HepG2 (cell line): ENCODE results near the gene NDUFB5. TPM values are rescaled to one million over a fixed set of nuclear protein-coding genes. Genes with fewer than 3 reads are reported as not detected.

ENCODE experiments used
- ARNT2 ChIP-seq: sonication (generic); formaldehyde crosslinking; IDR thresholded peaks from 2 replicates; pipeline ENCODE4 v1.8.0; 2022; ENCODE audit warnings: mild to moderate bottlenecking, low read depth, missing genetic modification reagents, moderate library complexity
- ATAD3A ChIP-seq: sonication (generic); formaldehyde crosslinking; IDR thresholded peaks from 2 replicates; pipeline ENCODE4 v1.4.0; 2020; ENCODE audit warnings: missing genetic modification reagents
- GATAD2A ChIP-seq: IDR thresholded peaks from 2 replicates; pipeline ENCODE4 v1.6.1; 2016
- HOXD1 ChIP-seq: sonication (generic); formaldehyde crosslinking; IDR thresholded peaks from 2 replicates; pipeline ENCODE4 v1.5.0; 2020; ENCODE audit warnings: missing genetic modification reagents
- KAT8 ChIP-seq: IDR thresholded peaks from 2 replicates; pipeline ENCODE4 v1.6.1; 2016; ENCODE audit warnings: missing genetic modification reagents, missing compliant biosample characterization
- NBN ChIP-seq: fragments of 450-650 bp; conservative IDR thresholded peaks from 2 replicates; pipeline ENCODE4 v1.6.1; 2017
- RXRB ChIP-seq: IDR thresholded peaks from 2 replicates; pipeline ENCODE4 v1.6.1; 2016; ENCODE audit warnings: borderline replicate concordance, missing genetic modification reagents, missing compliant biosample characterization
- XBP1 ChIP-seq: sonication (generic); formaldehyde crosslinking; IDR thresholded peaks from 2 replicates; pipeline ENCODE4 v1.5.0; 2020; ENCODE audit warnings: missing genetic modification reagents
- ZBTB20 ChIP-seq: sonication (generic); formaldehyde crosslinking; IDR thresholded peaks from 2 replicates; pipeline ENCODE4 v1.8.1; 2023; ENCODE audit warnings: missing genetic modification reagents, low read depth, mild to moderate bottlenecking, borderline replicate concordance
- ZKSCAN8 ChIP-seq: IDR thresholded peaks from 2 replicates; pipeline ENCODE4 v1.6.1; 2016; ENCODE audit warnings: borderline replicate concordance, missing genetic modification reagents, missing compliant biosample characterization
- ZNF30 ChIP-seq: sonication (generic); formaldehyde crosslinking; IDR thresholded peaks from 2 replicates; pipeline ENCODE4 v1.5.0; 2020; ENCODE audit warnings: mild to moderate bottlenecking, missing genetic modification reagents
- ZNF484 ChIP-seq: sonication (generic); formaldehyde crosslinking; IDR thresholded peaks from 2 replicates; pipeline ENCODE4 v1.5.1; 2020; ENCODE audit warnings: mild to moderate bottlenecking, low read depth, missing genetic modification reagents, borderline replicate concordance
- ZSCAN30 ChIP-seq: sonication (generic); formaldehyde crosslinking; IDR thresholded peaks from 2 replicates; pipeline ENCODE4 v1.5.0; 2020; ENCODE audit warnings: mild to moderate bottlenecking, missing genetic modification reagents
- polyA plus RNA-seq, 8 experiments: library from polyadenylated mRNA; depleted of rRNA in 3 of 8; stranded (reverse) in 7 of 8; unstranded in 1 of 8; fragments of >200 nt; fragmentation: Illumina TruSeq in 4 of 8; extraction: Trizol in 4 of 8; gene quantifications; 2 replicates each; pipeline versions ENCODE4 v1.2.1 to v1.2.3, GENCODE V29; 2011 to 2016; ENCODE audit warnings: low read depth in 4 of 8, missing spikeins in 1 of 8, mixed read lengths in 1 of 8; ENCODE audit not compliant: insufficient read depth in 1 of 8
- total RNA-seq, 5 experiments: library from RNA; depleted of rRNA; stranded (reverse); fragments of >200 nt; fragmentation: Illumina TruSeq; extraction: Trizol; gene quantifications; 2 replicates each; pipeline ENCODE4 v1.2.3, GENCODE V29; 2016; ENCODE audit warnings: low read depth in 1 of 5
- TF ChIP-seq, protein P1 (sequence below): sonication (generic); formaldehyde crosslinking; IDR thresholded peaks from 2 replicates; pipeline ENCODE4 v1.8.0; 2022; ENCODE audit warnings: mild to moderate bottlenecking, missing genetic modification reagents, moderate library complexity
- TF ChIP-seq, protein P2 (sequence below): sonication (generic); formaldehyde crosslinking; IDR thresholded peaks from 2 replicates; pipeline ENCODE4 v1.5.0; 2020; ENCODE audit warnings: missing genetic modification reagents, mild to moderate bottlenecking, borderline replicate concordance
- TF ChIP-seq, protein P3 (sequence below): IDR thresholded peaks from 2 replicates; pipeline ENCODE4 v1.6.1; 2016; ENCODE audit warnings: missing compliant biosample characterization, missing genetic modification reagents, borderline replicate concordance
- TF ChIP-seq, protein P4 (sequence below): sonication (generic); formaldehyde crosslinking; IDR thresholded peaks from 2 replicates; pipeline ENCODE4 v1.5.1; 2020; ENCODE audit warnings: mild to moderate bottlenecking, missing genetic modification reagents, moderate library complexity
- TF ChIP-seq, protein P5 (sequence below): sonication (generic); formaldehyde crosslinking; IDR thresholded peaks from 2 replicates; pipeline ENCODE4 v1.4.0; 2020; ENCODE audit warnings: missing genetic modification reagents
- TF ChIP-seq, protein P6 (sequence below): sonication (generic); formaldehyde crosslinking; IDR thresholded peaks from 2 replicates; pipeline ENCODE4 v1.5.0; 2020; ENCODE audit warnings: missing genetic modification reagents, mild to moderate bottlenecking, borderline replicate concordance

The NDUFB5 gene
- total and polyA plus RNA-seq, 2 of the 13 experiments (the other 11 are each of a cell fraction or from before 2014, with no cell fraction given): 43.3 to 120 TPM

DNA sequence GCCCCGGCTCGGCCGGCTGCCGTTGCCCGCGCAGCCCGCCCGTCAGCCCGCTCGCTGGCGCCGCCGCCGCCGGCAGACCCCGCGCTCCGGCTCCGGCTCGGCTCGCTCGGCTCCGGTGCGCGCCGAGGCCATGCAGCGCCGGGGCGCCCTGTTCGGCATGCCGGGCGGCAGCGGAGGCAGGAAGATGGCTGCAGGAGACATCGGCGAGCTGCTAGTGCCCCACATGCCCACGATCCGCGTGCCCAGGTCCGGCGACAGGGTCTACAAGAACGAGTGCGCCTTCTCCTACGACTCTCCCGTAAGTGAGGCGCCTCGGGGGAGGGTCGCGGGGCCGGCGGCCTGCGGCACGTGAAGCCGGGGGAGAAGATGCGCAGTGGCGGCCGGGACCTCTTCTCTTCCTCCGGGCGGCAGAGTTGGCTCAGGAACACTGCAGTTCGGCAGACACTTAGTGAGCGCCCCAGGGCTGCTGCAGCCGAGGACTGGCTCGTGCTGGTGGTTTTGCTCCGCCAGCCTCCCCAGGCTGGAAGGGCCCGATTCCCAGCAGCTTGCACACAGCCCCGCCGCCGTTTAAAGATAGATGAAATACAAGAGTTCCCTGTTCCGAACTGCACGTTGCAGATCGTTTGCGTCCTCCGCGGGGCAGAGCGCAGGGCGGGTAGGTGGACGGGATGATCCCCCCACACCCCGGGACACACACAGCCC lies 48.7 kb downstream of the NDUFB5 start (continued):
- TF ChIP-seq ZKSCAN8 (CRISPR knock-in tag): no peak
- peak; percentile 18; the same call in 1 of the 2 replicates for TF ChIP-seq HOXD1
- TF ChIP-seq, protein P1, sequence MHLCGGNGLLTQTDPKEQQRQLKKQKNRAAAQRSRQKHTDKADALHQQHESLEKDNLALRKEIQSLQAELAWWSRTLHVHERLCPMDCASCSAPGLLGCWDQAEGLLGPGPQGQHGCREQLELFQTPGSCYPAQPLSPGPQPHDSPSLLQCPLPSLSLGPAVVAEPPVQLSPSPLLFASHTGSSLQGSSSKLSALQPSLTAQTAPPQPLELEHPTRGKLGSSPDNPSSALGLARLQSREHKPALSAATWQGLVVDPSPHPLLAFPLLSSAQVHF (CRISPR knock-in tag): no peak
- 0 out of 2 replicates have a peak, but pooled peaks have one; percentile 31 for TF ChIP-seq ZBTB20 (CRISPR knock-in tag)
- TF ChIP-seq RXRB (CRISPR knock-in tag): 0 out of 2 replicates have a peak, but pooled peaks have one; percentile 10
- TF ChIP-seq, protein P2, sequence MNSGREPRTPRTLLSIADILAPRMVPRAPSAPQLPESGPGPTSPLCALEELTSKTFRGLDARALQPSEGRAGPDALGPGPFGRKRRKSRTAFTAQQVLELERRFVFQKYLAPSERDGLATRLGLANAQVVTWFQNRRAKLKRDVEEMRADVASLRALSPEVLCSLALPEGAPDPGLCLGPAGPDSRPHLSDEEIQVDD (CRISPR knock-in tag): 0 out of 2 replicates have a peak, but pooled peaks have one; percentile 59
- TF ChIP-seq NBN: no peak
- TF ChIP-seq KAT8 (CRISPR knock-in tag): peak; percentile 24; the same call in 1 of the 2 replicates
- TF ChIP-seq, protein P3, sequence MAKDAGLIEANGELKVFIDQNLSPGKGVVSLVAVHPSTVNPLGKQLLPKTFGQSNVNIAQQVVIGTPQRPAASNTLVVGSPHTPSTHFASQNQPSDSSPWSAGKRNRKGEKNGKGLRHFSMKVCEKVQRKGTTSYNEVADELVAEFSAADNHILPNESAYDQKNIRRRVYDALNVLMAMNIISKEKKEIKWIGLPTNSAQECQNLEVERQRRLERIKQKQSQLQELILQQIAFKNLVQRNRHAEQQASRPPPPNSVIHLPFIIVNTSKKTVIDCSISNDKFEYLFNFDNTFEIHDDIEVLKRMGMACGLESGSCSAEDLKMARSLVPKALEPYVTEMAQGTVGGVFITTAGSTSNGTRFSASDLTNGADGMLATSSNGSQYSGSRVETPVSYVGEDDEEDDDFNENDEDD (CRISPR knock-in tag): no peak
- TF ChIP-seq, protein P4, sequence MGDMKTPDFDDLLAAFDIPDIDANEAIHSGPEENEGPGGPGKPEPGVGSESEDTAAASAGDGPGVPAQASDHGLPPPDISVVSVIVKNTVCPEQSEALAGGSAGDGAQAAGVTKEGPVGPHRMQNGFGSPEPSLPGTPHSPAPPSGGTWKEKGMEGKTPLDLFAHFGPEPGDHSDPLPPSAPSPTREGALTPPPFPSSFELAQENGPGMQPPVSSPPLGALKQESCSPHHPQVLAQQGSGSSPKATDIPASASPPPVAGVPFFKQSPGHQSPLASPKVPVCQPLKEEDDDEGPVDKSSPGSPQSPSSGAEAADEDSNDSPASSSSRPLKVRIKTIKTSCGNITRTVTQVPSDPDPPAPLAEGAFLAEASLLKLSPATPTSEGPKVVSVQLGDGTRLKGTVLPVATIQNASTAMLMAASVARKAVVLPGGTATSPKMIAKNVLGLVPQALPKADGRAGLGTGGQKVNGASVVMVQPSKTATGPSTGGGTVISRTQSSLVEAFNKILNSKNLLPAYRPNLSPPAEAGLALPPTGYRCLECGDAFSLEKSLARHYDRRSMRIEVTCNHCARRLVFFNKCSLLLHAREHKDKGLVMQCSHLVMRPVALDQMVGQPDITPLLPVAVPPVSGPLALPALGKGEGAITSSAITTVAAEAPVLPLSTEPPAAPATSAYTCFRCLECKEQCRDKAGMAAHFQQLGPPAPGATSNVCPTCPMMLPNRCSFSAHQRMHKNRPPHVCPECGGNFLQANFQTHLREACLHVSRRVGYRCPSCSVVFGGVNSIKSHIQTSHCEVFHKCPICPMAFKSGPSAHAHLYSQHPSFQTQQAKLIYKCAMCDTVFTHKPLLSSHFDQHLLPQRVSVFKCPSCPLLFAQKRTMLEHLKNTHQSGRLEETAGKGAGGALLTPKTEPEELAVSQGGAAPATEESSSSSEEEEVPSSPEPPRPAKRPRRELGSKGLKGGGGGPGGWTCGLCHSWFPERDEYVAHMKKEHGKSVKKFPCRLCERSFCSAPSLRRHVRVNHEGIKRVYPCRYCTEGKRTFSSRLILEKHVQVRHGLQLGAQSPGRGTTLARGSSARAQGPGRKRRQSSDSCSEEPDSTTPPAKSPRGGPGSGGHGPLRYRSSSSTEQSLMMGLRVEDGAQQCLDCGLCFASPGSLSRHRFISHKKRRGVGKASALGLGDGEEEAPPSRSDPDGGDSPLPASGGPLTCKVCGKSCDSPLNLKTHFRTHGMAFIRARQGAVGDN (CRISPR knock-in tag): peak; percentile 87
- TF ChIP-seq XBP1 (CRISPR knock-in tag): no peak
- 0 out of 2 replicates have a peak, but pooled peaks have one; percentile 35 for TF ChIP-seq ZNF30 (CRISPR knock-in tag)
- TF ChIP-seq ATAD3A (CRISPR knock-in tag): 0 out of 2 replicates have a peak, but pooled peaks have one; percentile 46
- TF ChIP-seq ZNF484 (CRISPR knock-in tag): 0 out of 2 replicates have a peak, but pooled peaks have one; percentile 42
- no peak for TF ChIP-seq ARNT2 (CRISPR knock-in tag)
- peak; percentile 17; the same call in 1 of the 2 replicates for TF ChIP-seq GATAD2A (CRISPR knock-in tag)
- TF ChIP-seq, protein P5, sequence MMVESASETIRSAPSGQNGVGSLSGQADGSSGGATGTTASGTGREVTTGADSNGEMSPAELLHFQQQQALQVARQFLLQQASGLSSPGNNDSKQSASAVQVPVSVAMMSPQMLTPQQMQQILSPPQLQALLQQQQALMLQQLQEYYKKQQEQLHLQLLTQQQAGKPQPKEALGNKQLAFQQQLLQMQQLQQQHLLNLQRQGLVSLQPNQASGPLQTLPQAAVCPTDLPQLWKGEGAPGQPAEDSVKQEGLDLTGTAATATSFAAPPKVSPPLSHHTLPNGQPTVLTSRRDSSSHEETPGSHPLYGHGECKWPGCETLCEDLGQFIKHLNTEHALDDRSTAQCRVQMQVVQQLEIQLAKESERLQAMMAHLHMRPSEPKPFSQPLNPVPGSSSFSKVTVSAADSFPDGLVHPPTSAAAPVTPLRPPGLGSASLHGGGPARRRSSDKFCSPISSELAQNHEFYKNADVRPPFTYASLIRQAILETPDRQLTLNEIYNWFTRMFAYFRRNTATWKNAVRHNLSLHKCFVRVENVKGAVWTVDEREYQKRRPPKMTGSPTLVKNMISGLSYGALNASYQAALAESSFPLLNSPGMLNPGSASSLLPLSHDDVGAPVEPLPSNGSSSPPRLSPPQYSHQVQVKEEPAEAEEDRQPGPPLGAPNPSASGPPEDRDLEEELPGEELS (CRISPR knock-in tag): no peak
- TF ChIP-seq, protein P6, sequence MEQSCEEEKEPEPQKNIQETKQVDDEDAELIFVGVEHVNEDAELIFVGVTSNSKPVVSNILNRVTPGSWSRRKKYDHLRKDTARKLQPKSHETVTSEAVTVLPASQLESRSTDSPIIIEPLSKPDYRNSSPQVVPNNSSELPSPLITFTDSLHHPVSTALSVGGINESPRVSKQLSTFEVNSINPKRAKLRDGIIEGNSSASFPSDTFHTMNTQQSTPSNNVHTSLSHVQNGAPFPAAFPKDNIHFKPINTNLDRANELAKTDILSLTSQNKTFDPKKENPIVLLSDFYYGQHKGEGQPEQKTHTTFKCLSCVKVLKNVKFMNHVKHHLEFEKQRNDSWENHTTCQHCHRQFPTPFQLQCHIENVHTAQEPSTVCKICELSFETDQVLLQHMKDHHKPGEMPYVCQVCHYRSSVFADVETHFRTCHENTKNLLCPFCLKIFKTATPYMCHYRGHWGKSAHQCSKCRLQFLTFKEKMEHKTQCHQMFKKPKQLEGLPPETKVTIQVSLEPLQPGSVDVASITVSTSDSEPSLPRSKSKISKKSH (CRISPR knock-in tag): peak; percentile 75; the same call in 1 of the 2 replicates
- TF ChIP-seq ZSCAN30 (CRISPR knock-in tag): no peak
